ENCODE results near the gene DLL4.

GRCh38 chr15:40908095-40908494 lies 21.0 kb upstream of the DLL4 start:
- TF ChIP-seq, protein P1, sequence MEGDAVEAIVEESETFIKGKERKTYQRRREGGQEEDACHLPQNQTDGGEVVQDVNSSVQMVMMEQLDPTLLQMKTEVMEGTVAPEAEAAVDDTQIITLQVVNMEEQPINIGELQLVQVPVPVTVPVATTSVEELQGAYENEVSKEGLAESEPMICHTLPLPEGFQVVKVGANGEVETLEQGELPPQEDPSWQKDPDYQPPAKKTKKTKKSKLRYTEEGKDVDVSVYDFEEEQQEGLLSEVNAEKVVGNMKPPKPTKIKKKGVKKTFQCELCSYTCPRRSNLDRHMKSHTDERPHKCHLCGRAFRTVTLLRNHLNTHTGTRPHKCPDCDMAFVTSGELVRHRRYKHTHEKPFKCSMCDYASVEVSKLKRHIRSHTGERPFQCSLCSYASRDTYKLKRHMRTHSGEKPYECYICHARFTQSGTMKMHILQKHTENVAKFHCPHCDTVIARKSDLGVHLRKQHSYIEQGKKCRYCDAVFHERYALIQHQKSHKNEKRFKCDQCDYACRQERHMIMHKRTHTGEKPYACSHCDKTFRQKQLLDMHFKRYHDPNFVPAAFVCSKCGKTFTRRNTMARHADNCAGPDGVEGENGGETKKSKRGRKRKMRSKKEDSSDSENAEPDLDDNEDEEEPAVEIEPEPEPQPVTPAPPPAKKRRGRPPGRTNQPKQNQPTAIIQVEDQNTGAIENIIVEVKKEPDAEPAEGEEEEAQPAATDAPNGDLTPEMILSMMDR (conservative IDR thresholded peaks at IDR 0.05 in 1 of 2, IDR thresholded peaks at IDR 0.05 in 1 of 2; ENCODE audit: extremely low read depth in 1 of 2, insufficient read depth in 1 of 2, low read depth in 1 of 2, low read length in 2 of 2) = no peak
- no peak for TF ChIP-seq EZH2 (IDR thresholded peaks at IDR 0.05; ENCODE audit: borderline replicate concordance, low read length)

All from mammary epithelial cell (primary cell).